ENCODE measurements around the gene CHI3L2. TPM values are rescaled to one million over a fixed set of nuclear protein-coding genes. Genes with fewer than 3 reads are reported as not detected.

CHI3L2 gene
- 0.15 to 0.64 TPM (median 0.41 TPM) in 4 of 5 replicates, not detected in the other for total RNA-seq (2022; extraction: Qiagen RNA extraction; ENCODE audit: low read depth)

DNA sequence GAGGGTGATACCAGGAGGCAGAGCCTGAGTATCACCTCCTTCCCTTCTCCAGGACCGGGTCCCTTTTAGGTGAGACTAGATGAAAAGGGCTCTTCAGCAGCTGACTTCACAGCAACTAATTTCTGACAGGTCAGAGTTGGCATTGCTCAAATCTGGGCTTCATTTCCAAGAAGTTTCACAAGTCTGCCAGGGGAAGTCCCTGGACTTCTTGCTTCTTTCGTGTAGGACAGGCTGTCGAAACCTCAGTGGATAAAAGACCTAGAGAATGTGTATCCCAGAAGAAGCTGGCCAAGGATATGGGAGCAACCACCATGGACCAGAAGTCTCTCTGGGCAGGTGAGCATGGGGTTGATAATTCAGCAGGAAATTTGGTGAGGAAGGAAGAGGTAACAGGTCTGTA, at the start of gene CHI3L2:
CHI3L2 (plus strand) TSS at position 280 of the 400 bp plus-strand sequence; CDS start at position 297, 17 bp downstream.

GRCh38 chr1:111199881-111200801, 27.4 kb upstream of the CHI3L2 start, which contains the start of gene DENND2D:
Gene DENND2D (minus strand): TSS chr1:111200646. CDS start chr1:111200459, 187 bp downstream.

GRCh38 chr1:111290630-111291029, 63.1 kb downstream of the CHI3L2 start, which contains the start of gene CHIA:
Gene CHIA (plus strand): TSS chr1:111290851. CDS start chr1:111310468, 19,617 bp downstream.

Other genes starting within 250 kb of the CHI3L2 start
- 12.1 to 24.2 TPM (median 22.1 TPM) in 5 replicates for gene DRAM2, start 87.6 kb upstream of the CHI3L2 start, total RNA-seq (2022; extraction: Qiagen RNA extraction; ENCODE audit: low read depth)
- 9.3 to 13.1 TPM (median 11.9 TPM) in 5 replicates for gene CEPT1, start 87.5 kb upstream of the CHI3L2 start, total RNA-seq (2022; extraction: Qiagen RNA extraction; ENCODE audit: low read depth)
- gene DENND2D, start 27.1 kb upstream of the CHI3L2 start, total RNA-seq (2022; extraction: Qiagen RNA extraction; ENCODE audit: low read depth), result 0.80 to 1.9 TPM (median 1.5 TPM) in 5 replicates
- gene CHIA, start 63.1 kb downstream of the CHI3L2 start, total RNA-seq (2022; extraction: Qiagen RNA extraction; ENCODE audit: low read depth), result not detected in 5 replicates
- gene OVGP1, start 200.0 kb downstream of the CHI3L2 start, total RNA-seq (2022; extraction: Qiagen RNA extraction; ENCODE audit: low read depth), result 1.1 to 1.4 TPM (median 1.3 TPM) in 5 replicates
- 31.2 to 58.2 TPM (median 49.1 TPM) in 5 replicates for gene WDR77, start 221.5 kb downstream of the CHI3L2 start, total RNA-seq (2022; extraction: Qiagen RNA extraction; ENCODE audit: low read depth)
- 231 to 276 TPM (median 253 TPM) in 5 replicates for gene ATP5PB, start 221.8 kb downstream of the CHI3L2 start, total RNA-seq (2022; extraction: Qiagen RNA extraction; ENCODE audit: low read depth)
- gene C1orf162, start 246.3 kb downstream of the CHI3L2 start, total RNA-seq (2022; extraction: Qiagen RNA extraction; ENCODE audit: low read depth), result 0.10 to 0.34 TPM (median 0.13 TPM) in 4 of 5 replicates, not detected in the other